ENCODE results near the gene SAMD14. TPM values are rescaled to one million over a fixed set of nuclear protein-coding genes. Genes with fewer than 3 reads are reported as not detected.

Gene SAMD14
- total RNA-seq, 4 donors from 2014 or later, result 0.39 TPM; not detected in 3

- intact Hi-C loops (cut with DNase I; ENCODE audit: low total_unique reads), result no loop called here
- WGBS, 2 donors, result 76 to 79% methylated on average over 11 of the region's 11 CpGs
- no peak for DNase-seq (ENCODE audit: low spot score in 2 of 2)
- TF ChIP-seq CTCF (IDR thresholded peaks at IDR 0.05), result no peak
- TF ChIP-seq POLR2A (IDR thresholded peaks at IDR 0.05), result no peak
- no peak overlapping the region for H3K4me3 ChIP-seq (ENCODE audit: low read depth, poor library complexity, severe bottlenecking)
Observed at GRCh38 chr17:50163843-50164696, 34.1 kb upstream of the SAMD14 start.

- no peak for DNase-seq (ENCODE audit: low spot score in 2 of 2)
- no peak for TF ChIP-seq POLR2A (IDR thresholded peaks at IDR 0.05)
- no peak for TF ChIP-seq CTCF (IDR thresholded peaks at IDR 0.05)
- intact Hi-C loops (cut with DNase I; ENCODE audit: low total_unique reads), result no loop called here
- H3K4me3 ChIP-seq (ENCODE audit: low read depth, poor library complexity, severe bottlenecking), result no peak overlapping the region
- 77 to 79% methylated on average over 8 of the region's 8 CpGs for WGBS, 2 donors
Observed at GRCh38 chr17:50162466-50163254, 32.7 kb upstream of the SAMD14 start.

GRCh38 chr17:50161911-50162288 lies 31.9 kb upstream of the SAMD14 start:
- H3K4me3 ChIP-seq (ENCODE audit: low read depth, poor library complexity, severe bottlenecking), result no peak overlapping the region
- no peak for DNase-seq (ENCODE audit: low spot score in 2 of 2)
- intact Hi-C loops (cut with DNase I; ENCODE audit: low total_unique reads), result no loop called here
- TF ChIP-seq CTCF (IDR thresholded peaks at IDR 0.05) (no peak), POLR2A (IDR thresholded peaks at IDR 0.05) (no peak)
- WGBS, 2 donors, result 44 to 46% methylated on average over 16 of the region's 16 CpGs

- 1% methylated on average over 38 to 51 of the region's 53 CpGs for WGBS, 2 donors
- TF ChIP-seq POLR2A (IDR thresholded peaks at IDR 0.05), result no peak
- TF ChIP-seq CTCF (IDR thresholded peaks at IDR 0.05), result no peak
- intact Hi-C loops (cut with DNase I; ENCODE audit: low total_unique reads), result no loop called here
- DNase-seq (ENCODE audit: low spot score in 2 of 2), result peak; percentile 88 to 99
- peak overlapping the region; percentile 16 for H3K4me3 ChIP-seq (ENCODE audit: low read depth, poor library complexity, severe bottlenecking)
Observed at GRCh38 chr17:50161023-50161910, 31.3 kb upstream of the SAMD14 start.

- DNase-seq (ENCODE audit: low spot score in 2 of 2), result no peak
- H3K4me3 ChIP-seq (ENCODE audit: low read depth, poor library complexity, severe bottlenecking), result no peak overlapping the region
- 42 to 44% methylated on average over 4 of the region's 4 CpGs for WGBS, 2 donors
- intact Hi-C loops (cut with DNase I; ENCODE audit: low total_unique reads), result no loop called here
- TF ChIP-seq POLR2A (IDR thresholded peaks at IDR 0.05) (no peak), CTCF (IDR thresholded peaks at IDR 0.05) (no peak)
Observed at GRCh38 chr17:50157891-50158290, 27.9 kb upstream of the SAMD14 start.

Data from lower leg skin (tissue), 4 donors.